GM10248 (cell line): ENCODE measurements around the gene PLOD1.

Experiments used
- CTCF ChIA-PET: fragments of 300-600 bp; sonication (Branson Sonifier 250); formaldehyde crosslinking; extraction: SDS; loops from one replicate; lab custom pipeline; 2021; ENCODE audit warnings: antibody characterized with exemption; lab: Yijun Ruan, JAX
- POLR2A ChIA-PET: fragments of 350-650 bp; sonication (Branson Sonifier 250); formaldehyde crosslinking; extraction: SDS; loops from one replicate; lab custom pipeline; 2020; ENCODE audit warnings: antibody characterized with exemption; lab: Yijun Ruan, JAX
- DNase-seq: peaks from one replicate; pipeline ENCODE4 v3.0.0; 2012; ENCODE audit errors: extremely low spot score
- CTCF ChIP-seq: IDR thresholded peaks from 2 replicates; pipeline ENCODE4 v1.5.1; 2012; ENCODE audit warnings: mild to moderate bottlenecking, low read depth; ENCODE audit errors: extremely low read depth, missing control alignments, control extremely low read depth

PLOD1 gene

DNA sequence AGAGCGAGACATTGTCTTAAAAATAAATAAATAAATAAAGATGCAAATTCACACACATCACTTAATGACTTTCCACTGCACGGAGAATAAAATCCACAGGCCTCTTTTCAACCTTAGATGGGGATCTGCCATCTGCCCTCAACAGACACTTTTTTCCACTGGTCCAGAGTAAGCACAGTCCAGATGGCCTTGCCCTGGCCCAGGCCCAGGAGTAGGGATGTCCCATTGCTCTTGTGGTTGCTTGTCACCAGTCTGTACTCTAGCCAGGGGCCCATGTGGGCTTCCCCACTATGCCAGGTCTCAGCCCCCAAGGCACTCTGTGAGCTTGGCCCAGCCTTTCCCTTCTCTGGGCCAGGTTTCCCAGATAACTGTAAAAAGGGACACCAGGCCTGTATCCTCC lies 17.4 kb downstream of the PLOD1 start:
- POLR2A ChIA-PET: no interaction called here
- CTCF ChIA-PET: interaction anchor here (1.0 kb wide), 1 partner anchor 14 kb away, joined by 3 read pairs; no protein-coding TSS in a partner anchor
- DNase-seq: no peak
- no peak for TF ChIP-seq CTCF

- no peak for TF ChIP-seq CTCF
- ChIA-PET POLR2A (interaction anchor here (1.3 kb wide), 1 partner anchor 43 kb away, joined by 7 read pairs; no protein-coding TSS in a partner anchor), CTCF (interaction anchor here (1.0 kb wide), 1 partner anchor 13 kb away, joined by 3 read pairs; no protein-coding TSS in a partner anchor)
- no peak for DNase-seq
Measured at GRCh38 chr1:11952455-11953109, 18.1 kb downstream of the PLOD1 start.

DNA sequence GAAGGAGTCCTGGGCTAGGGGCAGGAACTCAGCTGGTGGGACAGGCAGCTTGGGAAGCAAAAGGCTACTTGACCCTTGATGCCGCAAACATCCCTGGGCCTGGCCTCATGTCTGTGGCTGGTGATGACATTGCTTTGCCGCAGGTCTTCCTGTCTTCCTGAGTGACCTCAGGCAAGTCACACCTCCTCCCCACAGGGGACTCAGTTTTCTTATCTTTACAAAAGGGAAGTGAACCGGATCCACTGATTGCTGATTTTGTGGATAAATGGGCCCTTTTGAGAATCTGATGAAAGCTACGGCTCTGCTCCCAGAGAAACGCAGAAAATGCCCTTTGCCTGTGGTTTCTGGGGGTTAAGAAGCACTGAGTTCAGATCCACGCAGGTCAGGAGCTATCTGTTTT lies 20.7 kb downstream of the PLOD1 start:
- TF ChIP-seq CTCF: no peak
- ChIA-PET POLR2A (no interaction called here), CTCF (interaction anchor here (1.1 kb wide), 2 partner anchors 12 to 18 kb away, joined by 3 read pairs; no protein-coding TSS in a partner anchor)
- no peak for DNase-seq

DNA sequence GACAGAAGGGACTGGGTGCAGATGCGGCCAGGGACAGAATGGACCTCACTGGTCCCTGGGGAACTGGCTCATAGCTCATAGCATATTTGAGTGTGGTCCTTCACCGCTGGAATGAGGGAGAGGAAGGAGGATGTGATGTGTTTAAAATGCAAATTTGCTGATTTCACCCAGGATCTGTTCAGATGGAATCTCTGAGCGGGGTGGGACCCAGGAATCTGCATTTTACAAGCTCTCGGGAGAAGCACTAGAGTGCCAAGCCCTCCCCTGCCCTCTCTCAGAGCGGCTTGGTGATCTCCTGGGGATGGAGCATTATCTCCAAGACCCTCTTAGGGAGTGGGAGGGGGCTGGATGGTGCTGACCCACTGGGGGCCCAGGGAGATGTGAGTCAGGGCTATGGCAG lies 22.9 kb downstream of the PLOD1 start:
- DNase-seq: no peak
- TF ChIP-seq CTCF: no peak
- ChIA-PET POLR2A (no interaction called here), CTCF (interaction anchor here (0.9 kb wide), 1 partner anchor 9 kb away, joined by 3 read pairs; no protein-coding TSS in a partner anchor)

- ChIA-PET CTCF (interaction anchor here (1.3 kb wide), 1 partner anchor 11 kb away, joined by 3 read pairs; no protein-coding TSS in a partner anchor), POLR2A (no interaction called here)
- no peak for TF ChIP-seq CTCF
- no peak for DNase-seq
Measured at GRCh38 chr1:11957897-11958296, 23.4 kb downstream of the PLOD1 start.

DNA sequence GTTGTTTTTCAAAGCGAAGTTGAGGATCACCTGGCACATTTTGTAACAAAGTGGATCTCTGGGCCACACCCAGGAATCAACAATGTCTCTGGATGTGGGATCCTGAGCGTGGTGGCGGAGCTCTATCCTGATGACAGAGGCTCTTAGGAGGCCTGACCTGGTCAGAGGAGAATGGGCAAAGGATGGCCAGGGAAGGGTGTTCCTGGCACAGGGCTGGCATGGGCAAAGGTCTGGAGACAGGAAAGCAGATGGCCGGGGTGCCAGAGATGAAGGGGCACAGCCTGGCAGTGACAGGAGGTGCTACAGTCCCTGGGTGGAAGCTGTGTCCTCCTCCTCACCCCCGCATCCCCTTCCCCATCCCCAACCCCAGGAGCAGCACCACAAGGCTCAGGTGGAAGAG lies 25.8 kb downstream of the PLOD1 start:
- DNase-seq: no peak
- POLR2A ChIA-PET: no interaction called here
- TF ChIP-seq CTCF: no peak
- CTCF ChIA-PET: no interaction called here

GRCh38 chr1:11960715-11961114 lies 26.2 kb downstream of the PLOD1 start:
- no peak for DNase-seq
- TF ChIP-seq CTCF: no peak
- ChIA-PET POLR2A (no interaction called here), CTCF (no interaction called here)
